NCI-H510A treated with DMSO at 0.1 percent for 48 hours (cell line): Measurements from ENCODE around the gene SDC3.

Experiments
- DNase-seq: peaks from one replicate; lab custom pipeline; 2025; lab: John Stamatoyannopoulos, UW

The SDC3 gene

GRCh38 chr1:30904191-30904961 is 4.2 kb downstream of the SDC3 start:
- no peak for DNase-seq

- no peak for DNase-seq
Measured at GRCh38 chr1:30903343-30904034, 5.1 kb downstream of the SDC3 start.

GRCh38 chr1:30902593-30903290 is 5.8 kb downstream of the SDC3 start:
- DNase-seq = no peak

- DNase-seq = no peak
Measured at GRCh38 chr1:30901798-30902581, 6.6 kb downstream of the SDC3 start.

GRCh38 chr1:30900931-30901560 is 7.5 kb downstream of the SDC3 start:
- no peak for DNase-seq

GRCh38 chr1:30900486-30900885 is 8.1 kb downstream of the SDC3 start:
- DNase-seq = no peak

- no peak for DNase-seq
Measured at GRCh38 chr1:30899577-30900389, 8.8 kb downstream of the SDC3 start.

- DNase-seq = no peak
Measured at GRCh38 chr1:30898031-30898815, 10.3 kb downstream of the SDC3 start.

- DNase-seq = no peak
Measured at GRCh38 chr1:30896905-30897304, 11.7 kb downstream of the SDC3 start.

- no peak for DNase-seq
Measured at GRCh38 chr1:30895944-30896660, 12.5 kb downstream of the SDC3 start.

GRCh38 chr1:30895382-30895943 is 13.1 kb downstream of the SDC3 start:
- DNase-seq = no peak

- no peak for DNase-seq
Measured at GRCh38 chr1:30894508-30894973, 14.0 kb downstream of the SDC3 start.

- DNase-seq = no peak
Measured at GRCh38 chr1:30893776-30894507, 14.6 kb downstream of the SDC3 start.

- no peak for DNase-seq
Measured at GRCh38 chr1:30892671-30893073, 15.9 kb downstream of the SDC3 start.

GRCh38 chr1:30891227-30891552 is 17.4 kb downstream of the SDC3 start:
- DNase-seq = no peak

- no peak for DNase-seq
Measured at GRCh38 chr1:30890502-30891226, 17.9 kb downstream of the SDC3 start.

- DNase-seq = no peak
Measured at GRCh38 chr1:30889511-30889910, 19.0 kb downstream of the SDC3 start.

GRCh38 chr1:30888975-30889374 is 19.6 kb downstream of the SDC3 start:
- no peak for DNase-seq
